NCI-H2107 treated with DMSO at 0.1 percent for 48 hours (cell line): Measurements from ENCODE around the gene CTTNBP2NL.

ENCODE experiments used
- DNase-seq: peaks from one replicate; lab custom pipeline; 2025; ENCODE audit not compliant: unreplicated experiment; lab: John Stamatoyannopoulos, UW

Gene CTTNBP2NL

GRCh38 chr1:112395821-112396652 is at the start of gene CTTNBP2NL:
CTTNBP2NL (plus strand) TSS chr1:112396214; CDS start chr1:112416166, 19,952 bp downstream.
- peak; percentile 92 for DNase-seq

GRCh38 chr1:112346801-112347350 is 49.1 kb upstream of the CTTNBP2NL start:
- DNase-seq, result no peak

DNA sequence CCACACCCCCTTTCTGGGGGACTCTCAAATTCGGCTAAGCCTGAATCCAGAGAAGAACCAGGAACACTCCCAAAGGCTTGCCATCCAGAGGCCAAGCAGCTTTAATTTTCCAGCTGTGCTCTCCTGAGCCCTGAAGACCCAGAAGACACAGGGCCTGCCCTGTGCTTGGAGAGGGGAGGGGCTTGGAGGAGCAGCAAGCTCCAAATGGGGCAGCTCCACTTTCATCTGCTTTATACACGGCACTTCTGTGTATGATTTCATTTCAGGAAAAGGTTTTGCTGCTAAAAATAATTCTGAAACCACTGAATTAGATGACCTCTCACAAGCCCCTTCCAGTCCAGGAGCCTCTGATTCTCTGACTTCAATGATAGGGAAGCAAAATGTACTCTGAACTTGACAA is 39.2 kb upstream of the CTTNBP2NL start:
- DNase-seq, result no peak

- DNase-seq, result no peak
Measured at GRCh38 chr1:112357467-112357866, 38.5 kb upstream of the CTTNBP2NL start.

- no peak for DNase-seq
Measured at GRCh38 chr1:112358061-112358770, 37.8 kb upstream of the CTTNBP2NL start.

DNA sequence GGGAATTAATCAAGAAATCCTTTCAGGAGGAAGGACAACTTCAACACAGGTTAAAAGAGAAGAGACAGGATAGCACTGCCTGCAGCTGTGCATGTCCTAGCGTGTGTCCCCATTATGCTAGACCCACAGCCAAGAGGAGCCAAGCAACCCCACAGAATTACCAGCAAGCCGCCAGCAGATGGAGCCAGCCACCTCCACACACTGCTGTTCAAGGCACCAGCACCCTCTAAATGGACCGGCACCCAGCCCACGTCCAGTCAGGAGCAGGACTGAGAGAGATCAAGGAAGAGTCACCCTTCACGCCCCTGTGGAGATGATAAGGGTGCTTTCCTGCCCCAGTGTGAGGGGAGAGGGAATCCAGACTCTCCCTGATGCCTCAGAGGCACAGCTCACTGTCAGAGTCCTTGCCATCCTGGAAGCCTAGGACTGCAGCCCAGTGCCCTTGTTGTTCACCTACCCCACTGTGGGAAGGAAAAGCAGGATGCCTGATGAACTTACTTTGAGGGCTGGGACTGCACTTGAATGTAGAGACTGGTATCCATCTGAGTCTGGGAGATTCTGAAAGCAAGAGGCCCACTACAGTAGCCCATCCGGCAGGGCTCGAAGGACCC is 37.1 kb upstream of the CTTNBP2NL start:
- peak; percentile 8 for DNase-seq

GRCh38 chr1:112359961-112360767 is 35.9 kb upstream of the CTTNBP2NL start:
- no peak for DNase-seq

DNA sequence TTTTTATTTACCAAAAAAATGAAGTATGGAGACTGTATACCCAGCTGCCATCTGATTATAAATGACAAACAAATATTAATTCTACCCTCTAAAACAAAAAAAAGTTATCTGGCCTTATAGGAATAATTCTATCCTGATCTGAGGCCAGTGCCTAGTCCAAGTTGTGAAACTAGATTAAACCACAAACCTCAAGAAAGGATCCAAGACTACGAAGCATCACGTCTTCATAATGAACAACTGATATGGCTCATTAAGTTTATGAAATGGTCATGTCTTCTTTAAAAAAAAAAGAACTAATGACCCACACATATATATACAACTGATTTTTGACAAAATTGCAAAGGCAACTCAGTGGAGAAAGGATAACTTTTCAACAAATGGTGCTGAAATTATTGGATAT is 32.4 kb upstream of the CTTNBP2NL start:
- DNase-seq, result no peak

GRCh38 chr1:112368198-112368597 is 27.8 kb upstream of the CTTNBP2NL start:
- no peak for DNase-seq

- peak; percentile 53 for DNase-seq
Measured at GRCh38 chr1:112369392-112370285, 26.4 kb upstream of the CTTNBP2NL start.

DNA sequence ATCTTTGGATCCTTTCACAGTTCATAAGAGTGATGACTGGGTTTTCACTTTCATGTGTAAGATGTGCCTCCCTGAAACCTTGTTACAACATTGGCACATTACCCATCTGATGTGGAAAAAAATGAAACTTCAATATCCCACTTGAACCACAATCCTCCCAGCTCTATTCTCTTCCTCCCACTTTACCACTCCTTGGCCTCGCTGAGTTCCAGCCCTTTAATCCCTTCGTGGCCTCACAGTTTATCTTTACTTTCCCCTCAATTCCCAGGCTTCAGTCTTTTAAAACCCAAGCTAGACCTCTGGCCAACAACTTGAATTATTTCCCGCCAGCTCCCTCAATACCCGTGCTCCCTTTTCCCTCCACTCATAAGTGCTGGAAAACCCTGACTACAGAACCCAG is 25.0 kb upstream of the CTTNBP2NL start:
- DNase-seq, result no peak

GRCh38 chr1:112371775-112372174 is 24.2 kb upstream of the CTTNBP2NL start:
- no peak for DNase-seq

DNA sequence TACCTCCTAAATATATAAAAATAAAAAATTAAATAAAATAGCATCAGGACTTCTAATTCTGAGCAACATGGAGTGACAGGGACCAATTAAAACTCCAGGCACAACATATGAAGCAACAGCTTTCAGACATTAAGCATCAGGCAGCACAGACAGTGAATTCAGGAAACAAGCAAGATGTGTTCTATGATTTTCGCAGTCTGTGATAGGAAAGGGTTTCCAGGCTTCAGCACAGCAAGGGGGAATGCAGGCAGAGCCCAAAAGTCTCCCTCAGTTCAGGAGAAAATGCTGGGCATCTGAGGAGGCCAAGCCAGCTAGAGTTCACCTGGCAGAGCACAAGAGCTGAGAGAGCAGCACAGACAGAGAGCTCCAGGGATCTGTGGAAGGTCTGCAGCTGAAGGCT is 22.2 kb upstream of the CTTNBP2NL start:
- DNase-seq, result no peak

DNA sequence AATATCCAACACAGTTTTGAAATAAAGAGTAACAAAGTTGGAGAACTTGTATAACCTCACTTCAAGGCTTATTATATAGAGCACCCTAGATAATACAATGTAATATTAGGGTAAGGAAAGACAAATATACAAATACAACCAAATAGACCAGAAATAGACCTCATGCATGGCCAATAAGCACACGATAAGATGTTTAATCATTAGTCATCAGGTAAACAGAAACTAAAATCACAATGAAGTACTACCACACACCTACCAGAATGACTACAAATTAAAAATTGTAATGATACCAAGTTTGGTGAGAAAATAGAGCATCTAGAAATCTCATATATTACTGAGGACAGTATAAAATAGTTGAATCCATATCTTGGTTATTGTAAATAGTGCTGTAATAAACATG is 20.3 kb upstream of the CTTNBP2NL start:
- DNase-seq, result no peak

- DNase-seq, result no peak
Measured at GRCh38 chr1:112380356-112380755, 15.7 kb upstream of the CTTNBP2NL start.

GRCh38 chr1:112381324-112382076 is 14.5 kb upstream of the CTTNBP2NL start:
- DNase-seq, result no peak

- no peak for DNase-seq
Measured at GRCh38 chr1:112383759-112384370, 12.1 kb upstream of the CTTNBP2NL start.

DNA sequence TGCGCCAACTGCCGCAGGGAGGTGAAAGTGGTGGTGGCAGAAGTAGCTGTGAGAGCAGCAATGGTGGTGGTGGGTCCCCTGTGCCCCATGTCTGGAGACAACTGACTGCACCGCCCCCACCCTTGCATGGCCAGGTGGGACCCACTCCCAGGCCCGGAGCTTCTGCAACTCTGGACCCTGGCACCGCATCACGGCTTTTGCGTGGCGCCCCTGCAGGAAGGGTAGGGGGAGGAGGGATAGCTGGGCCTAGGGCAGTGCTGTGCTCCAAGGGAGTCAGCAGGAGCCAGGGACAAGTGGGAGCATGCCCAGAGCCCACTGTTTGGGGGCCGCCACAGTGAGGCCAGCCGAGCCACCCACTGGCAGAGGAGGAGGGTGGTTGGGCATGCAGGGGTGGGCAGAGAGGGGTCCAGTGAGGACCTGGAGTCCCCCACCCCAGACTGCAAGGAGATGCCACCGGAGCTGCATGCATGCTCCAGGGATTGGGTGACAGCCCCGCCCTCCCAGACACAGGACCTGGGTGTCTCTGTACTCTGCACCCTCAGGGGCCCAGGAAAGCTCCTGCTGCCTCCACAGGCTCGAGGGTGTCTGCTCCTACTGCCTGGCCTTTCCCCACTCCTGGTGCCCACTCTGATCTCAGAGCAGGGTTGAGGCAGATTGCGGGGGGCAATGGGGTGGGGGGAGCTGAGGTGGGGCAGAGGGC is 9.8 kb upstream of the CTTNBP2NL start:
- no peak for DNase-seq
